Sigmoid colon (tissue), 3 donors: ENCODE results near the gene C5AR1.

Source experiments
- POLR2A ChIP-seq, 2 donors: fragments of 450-650 bp; IDR thresholded peaks; one replicate each; pipeline ENCODE4 v1.6.1; 2016; ENCODE audit warnings: antibody characterized with exemption in 2 of 2, mild to moderate bottlenecking in 2 of 2, moderate library complexity in 2 of 2
- TF ChIP-seq, protein P1 (sequence below), 4 experiments: fragments of 450-650 bp in 3 of 4; fragments of 200-600 bp in 1 of 4; IDR thresholded peaks; one replicate each; pipeline ENCODE4 v1.5.1; 2016 to 2019; ENCODE audit warnings: antibody characterized with exemption in 4 of 4, mild to moderate bottlenecking in 3 of 4, moderate library complexity in 2 of 4

DNA sequence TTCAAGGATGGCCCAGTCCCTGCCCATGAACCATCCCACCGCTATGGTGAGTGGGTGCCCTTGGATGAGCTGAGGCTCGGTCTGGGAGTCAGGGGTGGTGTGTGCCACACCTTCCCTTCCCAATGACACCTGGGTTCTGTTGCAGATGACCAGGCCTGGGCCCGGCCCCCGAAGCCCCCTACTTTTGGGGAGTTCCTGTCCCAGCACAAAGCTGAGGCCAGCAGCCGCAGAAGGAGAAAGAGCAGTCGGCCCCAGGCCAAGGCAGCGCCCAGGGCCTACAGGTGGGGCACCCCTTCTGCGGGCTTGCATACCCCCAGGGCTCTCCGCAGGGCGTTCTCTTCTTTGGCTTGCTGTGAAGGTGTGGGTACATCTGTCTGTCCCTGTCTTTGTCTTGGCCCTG lies 39.3 kb upstream of the C5AR1 start:
- no peak for TF ChIP-seq POLR2A (IDR thresholded peaks at IDR 0.05)
- TF ChIP-seq, protein P1, sequence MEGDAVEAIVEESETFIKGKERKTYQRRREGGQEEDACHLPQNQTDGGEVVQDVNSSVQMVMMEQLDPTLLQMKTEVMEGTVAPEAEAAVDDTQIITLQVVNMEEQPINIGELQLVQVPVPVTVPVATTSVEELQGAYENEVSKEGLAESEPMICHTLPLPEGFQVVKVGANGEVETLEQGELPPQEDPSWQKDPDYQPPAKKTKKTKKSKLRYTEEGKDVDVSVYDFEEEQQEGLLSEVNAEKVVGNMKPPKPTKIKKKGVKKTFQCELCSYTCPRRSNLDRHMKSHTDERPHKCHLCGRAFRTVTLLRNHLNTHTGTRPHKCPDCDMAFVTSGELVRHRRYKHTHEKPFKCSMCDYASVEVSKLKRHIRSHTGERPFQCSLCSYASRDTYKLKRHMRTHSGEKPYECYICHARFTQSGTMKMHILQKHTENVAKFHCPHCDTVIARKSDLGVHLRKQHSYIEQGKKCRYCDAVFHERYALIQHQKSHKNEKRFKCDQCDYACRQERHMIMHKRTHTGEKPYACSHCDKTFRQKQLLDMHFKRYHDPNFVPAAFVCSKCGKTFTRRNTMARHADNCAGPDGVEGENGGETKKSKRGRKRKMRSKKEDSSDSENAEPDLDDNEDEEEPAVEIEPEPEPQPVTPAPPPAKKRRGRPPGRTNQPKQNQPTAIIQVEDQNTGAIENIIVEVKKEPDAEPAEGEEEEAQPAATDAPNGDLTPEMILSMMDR (IDR thresholded peaks at IDR 0.05): no peak
